Kidney (tissue), 14 donors: ENCODE results near the gene NEDD8. TPM values are rescaled to one million over a fixed set of nuclear protein-coding genes. Genes with fewer than 3 reads are reported as not detected.
"Not testable (repeated sequence)": the region's sequence is repeated elsewhere in the genome, so short reads cannot be mapped to it uniquely, and the experiment has no call there.

Source experiments
- DNase-seq, 5 donors: peaks; one replicate each; pipeline ENCODE4 v3.0.0-alpha.2; 2013 to 2020
- FAIRE-seq: peaks from 2 replicates; lab custom pipeline; 2012; peaks lifted over from hg19 to GRCh38; lab: Jason Lieb, UNC
- H3K27ac ChIP-seq, 2 donors: one replicate each; pipeline ENCODE4 v1.7.0; 2013; ENCODE audit warnings: low read depth in 2 of 2, low read length in 2 of 2, inconsistent platforms in 1 of 2
- H3K27me3 ChIP-seq: one replicate; pipeline ENCODE4 v1.7.1; 2013; ENCODE audit warnings: low read length, inconsistent platforms; ENCODE audit not compliant: control insufficient read depth, insufficient read depth
- H3K36me3 ChIP-seq, 3 donors: one replicate each; pipeline versions ENCODE4 v1.7.0 to v1.7.1; 2013; ENCODE audit warnings: low read length in 3 of 3, control low read depth in 1 of 3, inconsistent platforms in 1 of 3; ENCODE audit not compliant: insufficient read depth in 3 of 3, control insufficient read depth in 2 of 3
- H3K4me1 ChIP-seq, 3 donors: one replicate each; pipeline versions ENCODE4 v1.7.0 to v1.7.1; 2013; ENCODE audit warnings: low read length in 3 of 3, inconsistent platforms in 1 of 3, low read depth in 1 of 3; ENCODE audit not compliant: control insufficient read depth in 2 of 3, insufficient read depth in 2 of 3
- H3K4me3 ChIP-seq, 3 donors: one replicate each; pipeline versions ENCODE4 v1.7.0 to v1.8.1; 2013; ENCODE audit warnings: low read length in 3 of 3, control low read depth in 1 of 3, inconsistent platforms in 1 of 3
- H3K9ac ChIP-seq, 3 donors: one replicate each; pipeline versions ENCODE4 v1.7.0 to v1.7.1; 2013; ENCODE audit warnings: low read length in 3 of 3, control low read depth in 1 of 3, inconsistent platforms in 1 of 3
- H3K9me3 ChIP-seq, 3 donors: one replicate each; pipeline versions ENCODE4 v1.7.0 to v1.7.1; 2013; ENCODE audit warnings: low read length in 3 of 3, control low read depth in 1 of 3, inconsistent platforms in 1 of 3; ENCODE audit not compliant: control insufficient read depth in 2 of 3, insufficient read depth in 1 of 3
- intact Hi-C: fragments of 100-400 bp; cut with DNase I; formaldehyde crosslinking; loops from one replicate; pipeline ENCODE4 v1.11.1; 2022
- polyA plus RNA-seq: library from polyadenylated mRNA; stranded (reverse); fragments of 350-450 nt; fragmentation: Illumina TruSeq; extraction: RNeasy Lipid Tissue Mini Kit (QIAGEN cat#74804); gene quantifications from one replicate; pipeline ENCODE4 v1.2.3, GENCODE V29; 2014; ENCODE audit warnings: low read depth, low replicate concordance; ENCODE audit not compliant: insufficient read depth
- total RNA-seq: library from RNA; stranded (reverse); fragmentation: NEBNext Ultra II Directional; extraction: Animal tissue kit (Norgen Biotek cat#: 25700); gene quantifications from one replicate; pipeline ENCODE4 v1.2.1, GENCODE V29; 2021
- TF ChIP-seq, protein P1 (sequence below): IDR thresholded peaks from 3 replicates; pipeline ENCODE4 v1.5.1; 2012; ENCODE audit warnings: mild to moderate bottlenecking, moderate library complexity, borderline replicate concordance; ENCODE audit not compliant: insufficient read depth; ENCODE audit errors: extremely low read depth
- donor health status: control.
- donor health status: control.
- donor health status: control.
- donor health status: control.
- donor health status: control.
- donor health status: DM: yes; HTN: yes; CAD: no.
- donor health status: Normal renal cell carcinoma (clear cell type).

The NEDD8 gene
- total and polyA plus RNA-seq, 2 donors from 2014 or later = 145 to 439 TPM

- H3K4me1 ChIP-seq = no peaks in the 10 kb centered on the region
- TF ChIP-seq, protein P1, sequence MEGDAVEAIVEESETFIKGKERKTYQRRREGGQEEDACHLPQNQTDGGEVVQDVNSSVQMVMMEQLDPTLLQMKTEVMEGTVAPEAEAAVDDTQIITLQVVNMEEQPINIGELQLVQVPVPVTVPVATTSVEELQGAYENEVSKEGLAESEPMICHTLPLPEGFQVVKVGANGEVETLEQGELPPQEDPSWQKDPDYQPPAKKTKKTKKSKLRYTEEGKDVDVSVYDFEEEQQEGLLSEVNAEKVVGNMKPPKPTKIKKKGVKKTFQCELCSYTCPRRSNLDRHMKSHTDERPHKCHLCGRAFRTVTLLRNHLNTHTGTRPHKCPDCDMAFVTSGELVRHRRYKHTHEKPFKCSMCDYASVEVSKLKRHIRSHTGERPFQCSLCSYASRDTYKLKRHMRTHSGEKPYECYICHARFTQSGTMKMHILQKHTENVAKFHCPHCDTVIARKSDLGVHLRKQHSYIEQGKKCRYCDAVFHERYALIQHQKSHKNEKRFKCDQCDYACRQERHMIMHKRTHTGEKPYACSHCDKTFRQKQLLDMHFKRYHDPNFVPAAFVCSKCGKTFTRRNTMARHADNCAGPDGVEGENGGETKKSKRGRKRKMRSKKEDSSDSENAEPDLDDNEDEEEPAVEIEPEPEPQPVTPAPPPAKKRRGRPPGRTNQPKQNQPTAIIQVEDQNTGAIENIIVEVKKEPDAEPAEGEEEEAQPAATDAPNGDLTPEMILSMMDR = no peak
- H3K27ac ChIP-seq = no peak overlapping the region
- no peak overlapping the region for H3K4me3 ChIP-seq
- no peaks in the 10 kb centered on the region for H3K9me3 ChIP-seq
- no peak for FAIRE-seq
- intact Hi-C loops = no loop called here
- H3K36me3 ChIP-seq = no peaks in the 10 kb centered on the region
- no peak for DNase-seq
- H3K9ac ChIP-seq = no peak overlapping the region
- no peaks in the 10 kb centered on the region for H3K27me3 ChIP-seq
Measured at GRCh38 chr14:24224618-24225071, 7.5 kb downstream of the NEDD8 start.

GRCh38 chr14:24222987-24223386 is 9.2 kb downstream of the NEDD8 start:
- H3K27ac ChIP-seq, H3K27me3 ChIP-seq, H3K4me3 ChIP-seq, intact Hi-C loops, H3K36me3 ChIP-seq, DNase-seq, H3K9ac ChIP-seq, FAIRE-seq, H3K4me1 ChIP-seq, H3K9me3 ChIP-seq: not testable (repeated sequence)

DNA sequence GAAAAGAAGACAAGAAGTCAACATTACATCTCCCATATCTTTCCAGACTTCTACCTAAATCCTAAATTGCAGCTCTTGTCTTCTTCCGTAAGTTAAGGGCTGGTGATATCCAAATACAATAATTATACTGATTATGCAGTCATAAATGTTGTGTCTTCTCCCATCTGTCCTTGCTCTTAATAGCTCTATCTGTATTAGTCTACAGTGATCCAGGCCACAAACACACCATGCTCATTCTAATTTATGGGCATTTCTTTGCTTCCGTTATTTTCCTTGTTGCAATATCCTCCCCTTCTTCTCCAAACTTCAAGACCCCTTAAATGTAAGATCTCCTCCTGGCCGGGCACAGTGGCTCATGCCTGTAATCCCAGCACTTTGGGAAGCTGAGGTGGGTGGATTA is 12.6 kb downstream of the NEDD8 start:
- H3K4me1 ChIP-seq = peaks cover 0 to 6% (median 0%) of the 10 kb centered on the region in 3 donors
- no peak overlapping the region for H3K4me3 ChIP-seq
- intact Hi-C loops = no loop called here
- H3K9me3 ChIP-seq = no peaks in the 10 kb centered on the region
- H3K9ac ChIP-seq = no peak overlapping the region
- FAIRE-seq (no peak), DNase-seq (no peak)
- no peak overlapping the region for H3K27ac ChIP-seq
- TF ChIP-seq, protein P1 = no peak
- no peaks in the 10 kb centered on the region for H3K27me3 ChIP-seq
- peaks cover 0 to 2% (median 0%) of the 10 kb centered on the region in 3 donors for H3K36me3 ChIP-seq

DNA sequence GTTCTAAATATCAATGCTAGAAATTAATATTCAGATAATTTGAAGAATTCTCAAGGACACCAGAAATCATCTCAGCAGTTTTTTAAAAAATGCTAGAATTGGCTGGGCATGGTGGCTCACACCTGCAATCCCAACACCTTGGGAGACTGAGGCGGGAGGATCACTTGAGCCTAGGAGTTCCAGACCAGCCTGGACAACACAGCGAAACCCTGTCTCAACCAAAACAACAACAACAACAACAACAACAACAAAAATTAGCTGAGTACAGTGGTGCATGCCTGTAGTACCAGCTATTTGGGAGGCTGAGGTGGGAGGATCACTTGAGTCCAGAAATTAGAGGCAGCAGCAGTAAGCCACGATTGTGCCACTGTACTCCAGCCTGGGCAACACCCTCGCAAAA is 13.1 kb downstream of the NEDD8 start:
- no peak overlapping the region for H3K4me3 ChIP-seq
- H3K9ac ChIP-seq = no peak overlapping the region
- FAIRE-seq (no peak), DNase-seq (no peak)
- H3K36me3 ChIP-seq = peaks cover 0 to 2% (median 0%) of the 10 kb centered on the region in 3 donors
- no peaks in the 10 kb centered on the region for H3K9me3 ChIP-seq
- intact Hi-C loops = no loop called here
- peaks cover 0 to 6% (median under 1%) of the 10 kb centered on the region in 3 donors for H3K4me1 ChIP-seq
- H3K27me3 ChIP-seq = no peaks in the 10 kb centered on the region
- H3K27ac ChIP-seq = no peak overlapping the region
- TF ChIP-seq, protein P1 = no peak

GRCh38 chr14:24216876-24217275 is 15.3 kb downstream of the NEDD8 start:
- FAIRE-seq, DNase-seq, H3K36me3 ChIP-seq, H3K4me3 ChIP-seq, intact Hi-C loops, H3K9ac ChIP-seq, H3K27me3 ChIP-seq, H3K27ac ChIP-seq, H3K9me3 ChIP-seq: not testable (repeated sequence)
- peaks cover 3 to 11% (median 3%) of the 10 kb centered on the region in 3 donors for H3K4me1 ChIP-seq
